ENCODE measurements around the gene MAEA. TPM values are rescaled to one million over a fixed set of nuclear protein-coding genes. Genes with fewer than 3 reads are reported as not detected.
"Not testable (repeated sequence)": the region's sequence is repeated elsewhere in the genome, so short reads cannot be mapped to it uniquely, and the experiment has no call there.

MAEA gene
- total RNA-seq, 1 donor from 2014 or later = 65.8 TPM

GRCh38 chr4:1323280-1323634, 33.6 kb downstream of the MAEA start:
- intact Hi-C loops (cut with DNase I) = no loop called here
- no peak for TF ChIP-seq CTCF (IDR thresholded peaks at IDR 0.05)
- DNase-seq = peak; percentile 14
- Histone ChIP-seq H3K27me3 (ENCODE audit: low read depth) (no peaks in the 10 kb centered on the region), H3K9me3 (no peaks in the 10 kb centered on the region), H3K4me3 (no peak overlapping the region), H3K4me1 (no peaks in the 10 kb centered on the region), H3K27ac (no peak overlapping the region), H3K36me3 (peaks cover 70% of the 10 kb centered on the region)
- no peak for ATAC-seq

DNA sequence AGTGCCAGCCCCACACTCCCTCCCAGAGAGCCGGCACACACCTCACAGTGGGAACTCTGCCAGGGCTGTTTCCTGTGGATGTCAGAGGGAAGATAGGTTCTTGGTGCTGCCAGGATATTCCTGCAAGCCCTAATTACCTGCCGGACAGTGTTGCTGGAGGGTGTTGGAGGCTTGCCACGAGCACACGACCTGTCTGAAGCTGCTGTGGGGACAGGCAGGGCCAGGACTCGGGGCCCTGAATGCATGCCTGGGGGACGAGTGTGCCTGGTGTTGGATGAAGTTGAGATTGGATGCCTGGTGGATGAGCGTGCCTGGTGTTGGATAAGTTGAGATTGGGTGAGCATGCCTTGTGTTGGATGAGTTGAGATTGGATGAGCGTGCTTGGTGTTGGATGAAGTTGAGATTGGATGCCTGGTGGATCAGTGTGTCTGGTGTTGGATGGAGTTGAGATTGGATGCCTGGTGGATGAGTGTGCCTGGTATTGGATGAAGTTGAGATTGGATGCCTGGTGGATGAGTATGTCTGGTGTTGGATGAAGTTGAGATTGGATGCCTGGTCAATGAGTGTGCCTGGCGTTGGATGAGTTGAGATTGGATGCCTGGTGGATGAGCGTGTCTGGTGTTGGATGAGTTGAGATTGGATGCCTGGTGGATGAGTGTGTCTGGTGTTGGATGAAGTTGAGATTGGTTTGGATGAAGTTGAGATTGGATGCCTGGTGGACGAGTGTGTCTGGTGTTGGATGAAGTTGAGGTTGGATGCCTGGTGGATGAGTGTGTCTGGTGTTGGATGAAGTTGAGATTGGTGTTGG, 34.1 kb downstream of the MAEA start:
- H3K27me3 ChIP-seq (ENCODE audit: low read depth) = no peaks in the 10 kb centered on the region
- TF ChIP-seq CTCF (IDR thresholded peaks at IDR 0.05) = no peak
- peaks cover 72% of the 10 kb centered on the region for H3K36me3 ChIP-seq
- intact Hi-C loops (cut with DNase I) = no loop called here
- H3K27ac ChIP-seq = no peak overlapping the region
- H3K4me1 ChIP-seq = no peaks in the 10 kb centered on the region
- ATAC-seq (no peak), DNase-seq (no peak)
- no peaks in the 10 kb centered on the region for H3K9me3 ChIP-seq
- H3K4me3 ChIP-seq = no peak overlapping the region

DNA sequence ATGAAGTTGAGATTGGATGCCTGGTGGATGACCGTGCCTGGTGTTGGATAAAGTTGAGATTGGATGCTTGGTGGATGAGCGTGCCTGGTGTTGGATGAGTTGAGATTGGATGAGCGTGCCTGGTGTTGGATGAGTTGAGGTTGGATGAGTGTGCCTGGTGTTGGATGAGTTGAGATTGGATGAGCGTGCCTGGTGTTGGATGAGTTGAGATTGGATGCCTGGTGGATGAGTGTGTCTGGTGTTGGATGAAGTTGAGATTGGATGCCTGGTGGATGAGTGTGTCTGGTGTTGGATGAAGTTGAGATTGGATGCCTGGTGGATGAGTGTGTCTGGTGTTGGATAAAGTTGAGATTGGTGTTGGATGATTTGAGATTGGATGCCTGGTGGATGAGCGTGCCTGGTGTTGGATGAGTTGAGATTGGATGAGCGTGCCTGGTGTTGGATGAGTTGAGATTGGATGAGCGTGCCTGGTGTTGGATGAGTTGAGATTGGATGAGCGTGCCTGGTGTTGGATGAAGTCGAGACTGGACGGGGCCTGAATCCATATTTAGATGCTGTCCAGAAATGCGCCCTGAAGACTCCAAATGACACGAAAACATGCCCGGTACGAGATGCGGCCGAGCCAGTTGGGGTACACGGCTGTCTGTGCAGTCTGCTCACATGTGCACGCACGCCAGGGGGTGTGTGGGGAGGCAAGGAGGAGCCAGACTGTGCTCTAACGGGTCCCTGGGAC, 34.9 kb downstream of the MAEA start:
- ATAC-seq; intact Hi-C loops (cut with DNase I); H3K27me3 ChIP-seq (ENCODE audit: low read depth); H3K27ac ChIP-seq; H3K4me3 ChIP-seq; H3K9me3 ChIP-seq; H3K4me1 ChIP-seq: not testable (repeated sequence)
- DNase-seq = peak; percentile 26
- peaks cover 72% of the 10 kb centered on the region for H3K36me3 ChIP-seq

DNA sequence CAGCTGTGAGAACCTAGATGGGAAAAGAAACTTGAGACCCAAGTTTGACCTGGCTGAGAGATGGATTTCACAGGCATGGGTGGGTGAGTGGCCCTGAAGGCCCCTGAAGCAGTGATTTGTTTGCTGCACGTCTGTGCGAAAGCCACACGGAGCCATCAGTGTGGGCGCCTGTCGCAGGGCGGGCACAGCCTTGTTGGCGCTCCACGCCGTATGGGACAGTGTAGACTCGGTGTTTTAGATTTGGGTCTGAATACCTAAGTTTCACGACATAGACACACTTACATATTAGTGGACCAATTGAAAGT, 35.4 kb downstream of the MAEA start:
- Histone ChIP-seq H3K9me3 (no peaks in the 10 kb centered on the region), H3K27me3 (ENCODE audit: low read depth) (no peaks in the 10 kb centered on the region), H3K27ac (no peak overlapping the region), H3K36me3 (peaks cover 75% of the 10 kb centered on the region), H3K4me3 (no peak overlapping the region), H3K4me1 (no peaks in the 10 kb centered on the region)
- intact Hi-C loops (cut with DNase I) = no loop called here
- DNase-seq = peak; percentile 15
- TF ChIP-seq CTCF (IDR thresholded peaks at IDR 0.05) = no peak
- ATAC-seq = no peak

DNA sequence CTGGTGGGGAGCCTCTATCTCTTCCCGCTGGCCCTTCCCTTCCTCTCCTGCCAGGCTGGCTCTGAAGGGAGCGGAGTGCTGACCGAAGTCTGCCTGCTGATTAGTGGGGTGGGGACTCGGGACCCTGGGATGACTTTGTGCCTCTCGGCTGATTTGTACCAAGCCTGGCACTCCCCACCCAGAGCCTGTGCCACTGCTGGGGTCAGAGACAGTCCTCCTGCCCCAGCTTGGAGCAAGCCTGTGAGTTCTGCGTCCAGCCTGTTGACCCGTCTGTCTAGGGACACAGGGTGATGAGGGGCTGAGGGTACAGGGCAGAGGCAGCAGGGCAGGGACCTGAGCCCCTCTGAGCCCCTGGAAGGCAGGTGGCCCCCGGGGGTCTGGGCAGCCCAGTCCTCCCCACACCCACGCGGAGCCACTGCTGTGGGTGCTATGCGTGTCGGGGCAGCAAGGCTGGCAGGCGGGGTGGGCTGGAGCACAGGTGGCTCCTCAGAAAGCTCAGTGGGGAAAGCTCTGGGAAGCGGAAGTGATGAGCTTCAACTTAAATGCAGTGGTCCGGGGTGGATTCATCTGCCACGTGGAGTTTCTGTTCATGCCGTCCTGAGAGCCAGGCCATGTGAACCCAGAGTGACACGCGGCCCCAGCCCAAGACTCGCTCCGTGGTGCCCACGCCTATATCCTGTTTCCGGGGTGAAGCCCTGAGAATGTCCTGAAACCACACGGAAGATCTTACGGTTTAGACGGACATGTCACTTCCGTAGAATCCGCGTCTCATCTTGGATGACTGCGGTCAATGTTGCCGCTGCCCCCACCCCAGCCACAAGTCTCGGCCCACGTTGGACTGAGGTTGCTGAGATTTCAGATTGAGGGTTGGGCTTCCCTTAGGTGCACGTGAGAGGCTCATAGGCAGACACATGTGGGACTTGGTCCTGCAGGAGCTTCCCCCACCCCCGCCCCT, 36.3 kb downstream of the MAEA start:
- H3K27ac ChIP-seq = no peak overlapping the region
- H3K9me3 ChIP-seq = no peaks in the 10 kb centered on the region
- DNase-seq = peak; percentile 25
- no peaks in the 10 kb centered on the region for H3K27me3 ChIP-seq (ENCODE audit: low read depth)
- H3K4me1 ChIP-seq = no peaks in the 10 kb centered on the region
- intact Hi-C loops (cut with DNase I) = no loop called here
- peaks cover 75% of the 10 kb centered on the region for H3K36me3 ChIP-seq
- no peak for ATAC-seq
- H3K4me3 ChIP-seq = no peak overlapping the region
- no peak for TF ChIP-seq CTCF (IDR thresholded peaks at IDR 0.05)
